ENCODE results near the gene NOD2. TPM values are rescaled to one million over a fixed set of nuclear protein-coding genes. Genes with fewer than 3 reads are reported as not detected.

The NOD2 gene
- total RNA-seq, 4 donors from 2014 or later, result 0.41 to 2.6 (median 2.2) TPM; not detected in 1

GRCh38 chr16:50706250-50706649 lies 12.8 kb downstream of the NOD2 start:
- H3K36me3 ChIP-seq, result no peaks in the 10 kb centered on the region
- peaks cover 16 to 17% of the 10 kb centered on the region in 2 donors for H3K9me3 ChIP-seq
- H3K4me1 ChIP-seq, result no peaks in the 10 kb centered on the region
- H3K27ac ChIP-seq, result no peak overlapping the region
- WGBS, 2 donors (ENCODE audit: low coverage in 1 of 2), result 39 to 59% methylated on average over 3 of the region's 3 CpGs
- intact Hi-C loops (cut with DNase I; ENCODE audit: low total_unique reads) (no loop called here), in situ Hi-C loops (cut with MboI; ENCODE audit: low pct_ligation_motif_present in 1 of 4, low pct_unique_long_range_greater_than_20kb in 1 of 4, low sequenced_read_pairs in 3 of 4) (no loop called here)
- H3K27me3 ChIP-seq, result no peaks in the 10 kb centered on the region
- DNase-seq, result no peak
- H3K4me3 ChIP-seq, result no peak overlapping the region
- no peak for TF ChIP-seq EP300 (IDR thresholded peaks at IDR 0.05; ENCODE audit: low read depth)
- no peak for TF ChIP-seq POLR2AphosphoS5 (IDR thresholded peaks at IDR 0.05)
- TF ChIP-seq, protein P1, sequence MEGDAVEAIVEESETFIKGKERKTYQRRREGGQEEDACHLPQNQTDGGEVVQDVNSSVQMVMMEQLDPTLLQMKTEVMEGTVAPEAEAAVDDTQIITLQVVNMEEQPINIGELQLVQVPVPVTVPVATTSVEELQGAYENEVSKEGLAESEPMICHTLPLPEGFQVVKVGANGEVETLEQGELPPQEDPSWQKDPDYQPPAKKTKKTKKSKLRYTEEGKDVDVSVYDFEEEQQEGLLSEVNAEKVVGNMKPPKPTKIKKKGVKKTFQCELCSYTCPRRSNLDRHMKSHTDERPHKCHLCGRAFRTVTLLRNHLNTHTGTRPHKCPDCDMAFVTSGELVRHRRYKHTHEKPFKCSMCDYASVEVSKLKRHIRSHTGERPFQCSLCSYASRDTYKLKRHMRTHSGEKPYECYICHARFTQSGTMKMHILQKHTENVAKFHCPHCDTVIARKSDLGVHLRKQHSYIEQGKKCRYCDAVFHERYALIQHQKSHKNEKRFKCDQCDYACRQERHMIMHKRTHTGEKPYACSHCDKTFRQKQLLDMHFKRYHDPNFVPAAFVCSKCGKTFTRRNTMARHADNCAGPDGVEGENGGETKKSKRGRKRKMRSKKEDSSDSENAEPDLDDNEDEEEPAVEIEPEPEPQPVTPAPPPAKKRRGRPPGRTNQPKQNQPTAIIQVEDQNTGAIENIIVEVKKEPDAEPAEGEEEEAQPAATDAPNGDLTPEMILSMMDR (IDR thresholded peaks at IDR 0.05), result no peak
- no peak for TF ChIP-seq POLR2A (IDR thresholded peaks at IDR 0.05)

DNA sequence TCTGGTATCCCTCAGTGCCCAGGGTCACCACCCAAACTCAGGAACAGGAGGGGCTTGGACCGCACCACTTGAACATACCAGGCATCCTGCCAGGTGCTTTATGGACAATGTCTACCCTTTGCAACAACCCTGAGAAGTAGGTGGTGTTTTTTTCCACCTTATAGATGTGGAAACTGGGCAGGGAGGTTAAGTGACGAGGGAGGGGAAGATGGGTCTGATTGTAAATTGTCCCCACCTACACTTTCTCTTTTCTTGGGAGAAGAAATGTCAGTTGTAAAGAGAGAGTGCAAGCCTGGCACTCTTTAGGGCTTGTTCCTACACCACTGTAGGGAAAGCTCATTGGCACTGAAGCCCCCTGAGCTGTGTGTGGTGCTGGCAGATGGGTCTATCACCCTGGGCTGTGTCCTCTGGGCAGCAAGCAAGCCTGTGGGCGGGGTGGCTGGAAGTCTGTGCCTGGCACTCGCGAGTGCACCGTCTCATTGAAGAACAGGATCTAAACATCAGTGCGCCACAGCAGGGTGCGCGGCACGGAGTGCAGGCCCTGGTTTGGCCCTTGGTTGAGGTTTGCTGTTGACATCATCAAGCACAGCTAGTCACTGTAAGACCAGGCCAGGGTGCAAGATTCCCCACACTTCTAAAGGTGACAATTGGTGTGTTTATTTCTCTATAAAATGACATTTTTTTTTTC lies 15.1 kb downstream of the NOD2 start:
- TF ChIP-seq POLR2A (IDR thresholded peaks at IDR 0.05) (no peak), EP300 (IDR thresholded peaks at IDR 0.05; ENCODE audit: low read depth) (no peak), POLR2AphosphoS5 (IDR thresholded peaks at IDR 0.05) (no peak)
- TF ChIP-seq, protein P1 (IDR thresholded peaks at IDR 0.05), result no peak
- 69% methylated on average over 10 of the region's 10 CpGs; no CpG with 5 or more reads in 1 of the 2 donors for WGBS, 2 donors (ENCODE audit: low coverage in 1 of 2)
- no peak overlapping the region for H3K4me3 ChIP-seq
- H3K27me3 ChIP-seq, result no peaks in the 10 kb centered on the region
- DNase-seq, result no peak
- in situ Hi-C loops (cut with MboI; ENCODE audit: low pct_ligation_motif_present in 1 of 4, low pct_unique_long_range_greater_than_20kb in 1 of 4, low sequenced_read_pairs in 3 of 4) (no loop called here), intact Hi-C loops (cut with DNase I; ENCODE audit: low total_unique reads) (no loop called here)
- peaks cover 16 to 17% of the 10 kb centered on the region in 2 donors for H3K9me3 ChIP-seq
- H3K36me3 ChIP-seq, result no peaks in the 10 kb centered on the region
- H3K4me1 ChIP-seq, result no peaks in the 10 kb centered on the region
- H3K27ac ChIP-seq, result no peak overlapping the region

DNA sequence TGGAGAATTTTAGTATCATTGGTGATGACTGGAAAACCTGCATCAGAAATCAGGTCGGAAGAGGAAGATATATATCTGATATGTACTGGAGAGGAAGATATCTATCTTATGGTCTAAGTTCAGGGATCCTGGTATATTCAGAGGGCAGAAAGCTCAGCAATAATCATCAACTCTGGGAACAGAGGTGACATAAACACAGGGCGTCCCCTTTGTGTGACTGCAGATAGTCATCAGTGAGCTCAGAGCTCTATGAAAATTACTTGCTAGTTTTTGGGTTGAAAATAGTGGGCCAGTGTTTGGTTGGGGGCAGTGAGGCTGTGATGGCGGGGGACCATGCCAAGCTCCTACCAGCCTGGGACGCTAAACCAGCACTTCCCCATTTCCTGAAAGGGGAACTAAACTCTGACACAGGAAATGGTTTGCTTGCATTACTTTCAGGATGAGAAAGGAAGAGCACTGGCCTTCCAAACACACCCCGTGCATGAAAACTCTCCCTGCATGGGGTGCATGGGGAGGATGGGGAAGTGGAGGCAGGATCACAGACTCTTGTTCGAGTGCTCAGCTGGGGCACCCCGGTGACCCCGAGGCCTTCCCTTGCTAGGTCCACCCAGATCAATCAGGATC lies 15.8 kb downstream of the NOD2 start:
- no peaks in the 10 kb centered on the region for H3K36me3 ChIP-seq
- intact Hi-C loops (cut with DNase I; ENCODE audit: low total_unique reads) (no loop called here), in situ Hi-C loops (cut with MboI; ENCODE audit: low pct_ligation_motif_present in 1 of 4, low pct_unique_long_range_greater_than_20kb in 1 of 4, low sequenced_read_pairs in 3 of 4) (no loop called here)
- no peak overlapping the region for H3K4me3 ChIP-seq
- no peak for DNase-seq
- WGBS, 2 donors (ENCODE audit: low coverage in 1 of 2), result 43 to 64% methylated on average over 6 to 8 of the region's 8 CpGs
- TF ChIP-seq POLR2A (IDR thresholded peaks at IDR 0.05), result no peak
- TF ChIP-seq EP300 (IDR thresholded peaks at IDR 0.05; ENCODE audit: low read depth), result no peak
- no peak for TF ChIP-seq POLR2AphosphoS5 (IDR thresholded peaks at IDR 0.05)
- TF ChIP-seq, protein P1 (IDR thresholded peaks at IDR 0.05), result no peak
- no peaks in the 10 kb centered on the region for H3K4me1 ChIP-seq
- H3K27ac ChIP-seq, result no peak overlapping the region
- no peaks in the 10 kb centered on the region for H3K27me3 ChIP-seq
- peaks cover 10 to 11% of the 10 kb centered on the region in 2 donors for H3K9me3 ChIP-seq

DNA sequence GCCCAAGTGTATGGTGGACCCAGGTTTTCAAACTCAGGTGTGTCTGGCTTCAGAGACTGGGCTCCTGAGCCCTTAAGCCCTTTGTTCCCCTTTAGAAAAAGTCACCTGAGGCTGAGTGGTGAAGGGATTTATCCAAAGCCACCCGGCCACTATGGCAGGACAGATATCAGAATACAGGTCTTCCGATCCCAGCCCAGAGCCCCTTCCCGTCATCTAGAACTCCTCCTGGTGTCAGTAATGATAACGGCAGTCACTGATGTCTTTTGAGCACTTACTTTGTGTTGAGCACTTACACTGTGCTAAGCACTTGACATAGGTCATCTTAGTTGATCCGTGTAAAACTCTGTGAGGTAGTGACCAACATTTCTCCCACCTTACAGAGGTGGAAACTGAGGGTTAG lies 16.6 kb downstream of the NOD2 start:
- Histone ChIP-seq H3K9me3 (peaks cover 2 to 4% of the 10 kb centered on the region in 2 donors), H3K36me3 (no peaks in the 10 kb centered on the region), H3K4me1 (no peaks in the 10 kb centered on the region), H3K4me3 (no peak overlapping the region), H3K27me3 (no peaks in the 10 kb centered on the region), H3K27ac (no peak overlapping the region)
- TF ChIP-seq POLR2AphosphoS5 (IDR thresholded peaks at IDR 0.05), result no peak
- TF ChIP-seq EP300 (IDR thresholded peaks at IDR 0.05; ENCODE audit: low read depth), result no peak
- TF ChIP-seq POLR2A (IDR thresholded peaks at IDR 0.05), result no peak
- TF ChIP-seq, protein P1 (IDR thresholded peaks at IDR 0.05), result no peak
- intact Hi-C loops (cut with DNase I; ENCODE audit: low total_unique reads), result no loop called here
- DNase-seq, result no peak
- in situ Hi-C loops (cut with MboI; ENCODE audit: low pct_ligation_motif_present in 1 of 4, low pct_unique_long_range_greater_than_20kb in 1 of 4, low sequenced_read_pairs in 3 of 4), result no loop called here
- WGBS, 2 donors (ENCODE audit: low coverage in 1 of 2), result 88% methylated on average over 5 of the region's 5 CpGs; no CpG with 5 or more reads in 1 of the 2 donors

All from transverse colon (tissue), 4 donors.